Thoracic aorta (tissue), 2 donors: ENCODE data around the gene SON. TPM values are rescaled to one million over a fixed set of nuclear protein-coding genes. Genes with fewer than 3 reads are reported as not detected.

ENCODE experiments used
- ATAC-seq: fragments of 150-250 bp; one replicate; pipeline ENCODE4 v1.8.0; 2017; ENCODE audit warnings: low read depth; ENCODE audit not compliant: insufficient number of reproducible peaks, low FRiP score
- DNase-seq: peaks from one replicate; pipeline ENCODE4 v3.0.0-alpha.2; 2020; ENCODE audit warnings: low spot score
- H3K27ac ChIP-seq, 2 donors: fragments of 200-600 bp; sonication (generic); 1 replicate in 1 of 2; 2 replicates in 1 of 2; pipeline ENCODE4 v1.5.1; 2016; ENCODE audit warnings: mild to moderate bottlenecking in 2 of 2, moderate library complexity in 2 of 2
- H3K27me3 ChIP-seq: fragments of 200-600 bp; sonication (generic); replicated peaks from 2 replicates; pipeline ENCODE4 v1.6.0; 2016; ENCODE audit warnings: mild to moderate bottlenecking; ENCODE audit not compliant: insufficient read depth
- H3K36me3 ChIP-seq: fragments of 200-600 bp; sonication (generic); one replicate; pipeline ENCODE4 v1.5.1; 2016
- H3K4me1 ChIP-seq, 2 donors: fragments of 200-600 bp; sonication (generic); 1 replicate in 1 of 2; 2 replicates in 1 of 2; pipeline versions ENCODE4 v1.5.1 to v1.6.0; 2016; ENCODE audit warnings: low read depth in 2 of 2, mild to moderate bottlenecking in 1 of 2; ENCODE audit not compliant: control insufficient read depth in 1 of 2
- H3K4me3 ChIP-seq: fragments of 200-600 bp; sonication (generic); 2 replicates; pipeline ENCODE4 v1.5.1; 2016; ENCODE audit warnings: mild to moderate bottlenecking
- H3K9me3 ChIP-seq: fragments of 200-600 bp; sonication (generic); 2 replicates; pipeline ENCODE4 v1.5.1; 2016
- CTCF ChIP-seq: fragments of 200-600 bp; sonication (generic); IDR thresholded peaks from one replicate; pipeline ENCODE4 v1.5.1; 2019; ENCODE audit warnings: antibody characterized with exemption
- total RNA-seq, 2 donors: library from RNA; depleted of rRNA; stranded (reverse); fragments of >200 nt; gene quantifications; one replicate each; pipeline versions ENCODE4 v1.1.0 to v1.2.3, GENCODE V29; 2016

SON gene
- total RNA-seq, 2 donors from 2014 or later: 260 to 331 TPM

- ATAC-seq: no peak
- DNase-seq: no peak
- peaks cover 10 to 31% of the 10 kb centered on the region in 2 donors for H3K4me1 ChIP-seq
- H3K27ac ChIP-seq: no peak overlapping the region
- no peaks in the 10 kb centered on the region for H3K9me3 ChIP-seq
- no peaks in the 10 kb centered on the region for H3K27me3 ChIP-seq
- H3K4me3 ChIP-seq: no peak overlapping the region
- no peak for TF ChIP-seq CTCF
- peaks cover 64% of the 10 kb centered on the region for H3K36me3 ChIP-seq
Observed at GRCh38 chr21:33551664-33552063, 8.8 kb downstream of the SON start.

GRCh38 chr21:33552093-33552998 lies 9.5 kb downstream of the SON start:
- Histone ChIP-seq H3K4me3 (no peak overlapping the region), H3K36me3 (peaks cover 63% of the 10 kb centered on the region), H3K4me1 (peaks cover 10 to 27% of the 10 kb centered on the region in 2 donors), H3K27ac (no peak overlapping the region), H3K27me3 (no peaks in the 10 kb centered on the region), H3K9me3 (no peaks in the 10 kb centered on the region)
- ATAC-seq (no peak), DNase-seq (no peak)
- TF ChIP-seq CTCF: no peak

GRCh38 chr21:33552999-33553598 lies 10.3 kb downstream of the SON start:
- H3K27me3 ChIP-seq: no peaks in the 10 kb centered on the region
- TF ChIP-seq CTCF: no peak
- no peak overlapping the region for H3K4me3 ChIP-seq
- peaks cover 70% of the 10 kb centered on the region for H3K36me3 ChIP-seq
- no peaks in the 10 kb centered on the region for H3K9me3 ChIP-seq
- H3K27ac ChIP-seq: no peak overlapping the region
- no peak for ATAC-seq
- DNase-seq: no peak
- H3K4me1 ChIP-seq: peaks cover 10 to 27% of the 10 kb centered on the region in 2 donors

- Histone ChIP-seq H3K27ac (no peak overlapping the region), H3K4me1 (peaks cover 10 to 23% of the 10 kb centered on the region in 2 donors), H3K9me3 (no peaks in the 10 kb centered on the region), H3K27me3 (no peaks in the 10 kb centered on the region), H3K4me3 (no peak overlapping the region), H3K36me3 (peaks cover 82% of the 10 kb centered on the region)
- ATAC-seq (no peak), DNase-seq (no peak)
- TF ChIP-seq CTCF: no peak
Observed at GRCh38 chr21:33554236-33554981, 11.6 kb downstream of the SON start.

GRCh38 chr21:33554982-33555344 lies 12.1 kb downstream of the SON start:
- TF ChIP-seq CTCF: no peak
- H3K4me1 ChIP-seq: peaks cover 10 to 23% of the 10 kb centered on the region in 2 donors
- H3K27ac ChIP-seq: no peak overlapping the region
- ATAC-seq: no peak
- no peaks in the 10 kb centered on the region for H3K27me3 ChIP-seq
- H3K4me3 ChIP-seq: no peak overlapping the region
- no peak for DNase-seq
- no peaks in the 10 kb centered on the region for H3K9me3 ChIP-seq
- H3K36me3 ChIP-seq: peaks cover 83% of the 10 kb centered on the region
